Peyer's patch (tissue), 4 donors: ENCODE results near the gene SNTG2.

Source experiments
- CTCF ChIP-seq, 6 experiments: fragments of 450-650 bp in 4 of 6; fragments of 200-600 bp in 2 of 6; sonication (generic) in 1 of 6; IDR thresholded peaks; one replicate each; pipeline ENCODE4 v1.5.1; 2017 to 2019; ENCODE audit warnings: antibody characterized with exemption in 6 of 6, mild to moderate bottlenecking in 3 of 6, moderate library complexity in 1 of 6
- POLR2A ChIP-seq, 2 donors: fragments of 450-650 bp; IDR thresholded peaks; one replicate each; pipeline ENCODE4 v1.5.1; 2017; ENCODE audit warnings: antibody characterized with exemption in 2 of 2, mild to moderate bottlenecking in 2 of 2, moderate library complexity in 2 of 2

DNA sequence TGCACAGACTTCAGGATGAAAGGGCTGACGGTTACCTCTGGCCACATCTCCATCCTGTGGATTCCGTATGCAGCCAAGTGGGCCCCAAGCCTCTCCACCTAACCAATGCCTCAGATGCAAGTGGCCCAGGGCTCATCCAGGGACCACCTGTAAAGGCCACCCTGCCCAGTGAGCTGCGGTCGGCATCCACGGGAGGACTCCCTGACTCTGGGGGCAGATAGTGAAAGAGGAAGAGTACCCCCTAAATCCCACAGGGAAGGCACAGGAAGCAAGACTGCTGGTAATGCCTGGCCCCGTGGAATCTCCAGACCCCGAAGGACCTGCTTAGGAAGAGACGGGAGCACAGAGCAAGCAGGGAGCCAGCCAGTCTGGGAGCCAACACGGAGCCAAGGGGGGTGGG, 451.4 kb downstream of the SNTG2 start:
- TF ChIP-seq CTCF (IDR thresholded peaks at IDR 0.05) (no peak), POLR2A (IDR thresholded peaks at IDR 0.05) (no peak)
